NCI-H1105 treated with DMSO at 0.1 percent for 48 hours (cell line): Measurements from ENCODE around the gene ZSCAN9.

Experiments
- DNase-seq: peaks from one replicate; lab custom pipeline; 2025; lab: John Stamatoyannopoulos, UW

The ZSCAN9 gene

GRCh38 chr6:28266962-28267694, 42.1 kb downstream of the ZSCAN9 start, which contains the start of gene ZSCAN26:
TSS of gene ZSCAN26 (plus strand) at chr6:28267143. CDS start at chr6:28271920, 4,777 bp downstream.
- DNase-seq = peak; percentile 85

GRCh38 chr6:28267695-28268059, 42.6 kb downstream of the ZSCAN9 start:
- no peak for DNase-seq

GRCh38 chr6:28269492-28269891, 44.4 kb downstream of the ZSCAN9 start:
- DNase-seq = no peak

GRCh38 chr6:28274888-28275287, 49.8 kb downstream of the ZSCAN9 start:
- DNase-seq = no peak

GRCh38 chr6:28277746-28278145, 52.7 kb downstream of the ZSCAN9 start:
- DNase-seq = no peak

- no peak for DNase-seq
Measured at GRCh38 chr6:28280595-28281287, 55.7 kb downstream of the ZSCAN9 start.

- DNase-seq = peak; percentile 80
Measured at GRCh38 chr6:28281288-28282064, 56.4 kb downstream of the ZSCAN9 start, which contains the start of gene PGBD1. TSS of gene PGBD1 (plus strand) at chr6:28281572. CDS start at chr6:28283814, 2,242 bp downstream.

GRCh38 chr6:28282926-28283325, 57.9 kb downstream of the ZSCAN9 start:
- no peak for DNase-seq
